Loucy (cell line): ENCODE results near the gene PLVAP.

Experiments used
- EZH2phosphoT487 ChIP-seq: fragments of 200-600 bp; IDR thresholded peaks from 2 replicates; pipeline ENCODE4 v1.6.1; 2018; ENCODE audit warnings: antibody characterized with exemption, mild to moderate bottlenecking, moderate library complexity, borderline replicate concordance
- TF ChIP-seq, protein P1 (sequence below): fragments of 200-600 bp; sonication (generic); conservative IDR thresholded peaks from 2 replicates; pipeline ENCODE4 v1.5.1; 2014; ENCODE audit warnings: mild to moderate bottlenecking, antibody characterized with exemption, low read length

DNA sequence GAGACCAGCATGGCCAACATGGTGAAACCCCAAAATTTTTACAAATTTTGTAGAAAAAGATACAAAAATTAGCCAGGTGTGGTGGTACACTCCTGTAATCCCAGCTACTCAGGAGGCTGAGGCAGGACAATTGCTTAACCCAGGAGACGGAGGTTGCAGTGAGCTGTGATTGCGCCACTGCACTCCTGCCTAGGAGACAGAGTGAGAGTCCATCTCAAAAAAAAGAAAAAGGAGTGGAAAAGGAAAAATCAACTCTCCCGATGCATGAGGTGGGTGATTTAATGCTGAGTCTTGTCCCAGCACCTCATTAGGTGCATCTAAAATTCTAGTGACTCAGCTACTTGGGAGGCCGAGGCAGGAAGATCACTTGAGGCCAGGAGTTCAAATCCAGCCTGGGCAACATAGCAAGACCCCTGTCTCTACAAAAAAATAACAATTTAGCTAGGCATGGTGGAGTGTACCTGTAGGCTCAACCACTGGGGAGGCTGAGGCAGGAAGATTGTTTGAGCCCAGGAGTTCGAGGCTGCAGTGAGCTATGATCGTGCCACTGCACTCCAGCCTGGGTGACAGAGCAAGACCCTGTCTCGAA is 20.0 kb downstream of the PLVAP start:
- TF ChIP-seq, protein P1, sequence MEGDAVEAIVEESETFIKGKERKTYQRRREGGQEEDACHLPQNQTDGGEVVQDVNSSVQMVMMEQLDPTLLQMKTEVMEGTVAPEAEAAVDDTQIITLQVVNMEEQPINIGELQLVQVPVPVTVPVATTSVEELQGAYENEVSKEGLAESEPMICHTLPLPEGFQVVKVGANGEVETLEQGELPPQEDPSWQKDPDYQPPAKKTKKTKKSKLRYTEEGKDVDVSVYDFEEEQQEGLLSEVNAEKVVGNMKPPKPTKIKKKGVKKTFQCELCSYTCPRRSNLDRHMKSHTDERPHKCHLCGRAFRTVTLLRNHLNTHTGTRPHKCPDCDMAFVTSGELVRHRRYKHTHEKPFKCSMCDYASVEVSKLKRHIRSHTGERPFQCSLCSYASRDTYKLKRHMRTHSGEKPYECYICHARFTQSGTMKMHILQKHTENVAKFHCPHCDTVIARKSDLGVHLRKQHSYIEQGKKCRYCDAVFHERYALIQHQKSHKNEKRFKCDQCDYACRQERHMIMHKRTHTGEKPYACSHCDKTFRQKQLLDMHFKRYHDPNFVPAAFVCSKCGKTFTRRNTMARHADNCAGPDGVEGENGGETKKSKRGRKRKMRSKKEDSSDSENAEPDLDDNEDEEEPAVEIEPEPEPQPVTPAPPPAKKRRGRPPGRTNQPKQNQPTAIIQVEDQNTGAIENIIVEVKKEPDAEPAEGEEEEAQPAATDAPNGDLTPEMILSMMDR = no peak
- TF ChIP-seq EZH2phosphoT487 = no peak
